Vagina (tissue), 2 donors: ENCODE measurements around the gene AIF1.

Source experiments
- POLR2A ChIP-seq, 2 donors: fragments of 450-650 bp; IDR thresholded peaks; one replicate each; pipeline ENCODE4 v1.6.1; 2017; ENCODE audit warnings: antibody characterized with exemption in 2 of 2, mild to moderate bottlenecking in 2 of 2, moderate library complexity in 2 of 2
- TF ChIP-seq, protein P1 (sequence below), 3 experiments: fragments of 450-650 bp in 2 of 3; fragments of 200-600 bp in 1 of 3; sonication (generic) in 1 of 3; IDR thresholded peaks; one replicate each; pipeline ENCODE4 v1.5.1; 2017 to 2019; ENCODE audit warnings: antibody characterized with exemption in 3 of 3, mild to moderate bottlenecking in 2 of 3, moderate library complexity in 2 of 3

DNA sequence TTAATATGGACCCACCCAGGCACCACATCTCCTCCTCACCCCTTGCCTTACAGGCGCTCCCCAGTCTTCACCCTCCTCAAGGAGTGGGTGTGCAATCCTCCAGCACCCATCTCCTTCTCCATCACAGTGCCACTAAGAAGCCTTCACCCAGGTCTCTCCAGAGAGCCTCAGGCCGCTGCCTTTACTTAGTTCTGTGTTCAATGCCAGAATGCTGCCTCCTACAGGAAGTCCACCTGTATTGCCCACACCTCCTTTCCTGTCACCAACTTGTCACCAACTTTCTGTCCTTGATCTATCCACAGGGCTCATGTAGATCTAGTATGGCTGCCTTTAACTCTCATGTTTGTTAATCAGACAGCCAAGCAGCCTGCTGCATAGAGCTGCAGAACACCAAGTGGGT, 29.5 kb upstream of the AIF1 start:
- TF ChIP-seq, protein P1, sequence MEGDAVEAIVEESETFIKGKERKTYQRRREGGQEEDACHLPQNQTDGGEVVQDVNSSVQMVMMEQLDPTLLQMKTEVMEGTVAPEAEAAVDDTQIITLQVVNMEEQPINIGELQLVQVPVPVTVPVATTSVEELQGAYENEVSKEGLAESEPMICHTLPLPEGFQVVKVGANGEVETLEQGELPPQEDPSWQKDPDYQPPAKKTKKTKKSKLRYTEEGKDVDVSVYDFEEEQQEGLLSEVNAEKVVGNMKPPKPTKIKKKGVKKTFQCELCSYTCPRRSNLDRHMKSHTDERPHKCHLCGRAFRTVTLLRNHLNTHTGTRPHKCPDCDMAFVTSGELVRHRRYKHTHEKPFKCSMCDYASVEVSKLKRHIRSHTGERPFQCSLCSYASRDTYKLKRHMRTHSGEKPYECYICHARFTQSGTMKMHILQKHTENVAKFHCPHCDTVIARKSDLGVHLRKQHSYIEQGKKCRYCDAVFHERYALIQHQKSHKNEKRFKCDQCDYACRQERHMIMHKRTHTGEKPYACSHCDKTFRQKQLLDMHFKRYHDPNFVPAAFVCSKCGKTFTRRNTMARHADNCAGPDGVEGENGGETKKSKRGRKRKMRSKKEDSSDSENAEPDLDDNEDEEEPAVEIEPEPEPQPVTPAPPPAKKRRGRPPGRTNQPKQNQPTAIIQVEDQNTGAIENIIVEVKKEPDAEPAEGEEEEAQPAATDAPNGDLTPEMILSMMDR (IDR thresholded peaks at IDR 0.05), result no peak
- TF ChIP-seq POLR2A (IDR thresholded peaks at IDR 0.05), result no peak
